CD4-positive, alpha-beta T cell treated with Interleukin-6 for 4 hours (primary cell): ENCODE results near the gene TPD52L1.
"Not testable (repeated sequence)": the region's sequence is repeated elsewhere in the genome, so short reads cannot be mapped to it uniquely, and the experiment has no call there.

Experiments used
- DNase-seq: peaks from one replicate; pipeline ENCODE4 v3.0.0-alpha.2; 2020; ENCODE audit warnings: mixed read lengths

Gene TPD52L1, protein sequence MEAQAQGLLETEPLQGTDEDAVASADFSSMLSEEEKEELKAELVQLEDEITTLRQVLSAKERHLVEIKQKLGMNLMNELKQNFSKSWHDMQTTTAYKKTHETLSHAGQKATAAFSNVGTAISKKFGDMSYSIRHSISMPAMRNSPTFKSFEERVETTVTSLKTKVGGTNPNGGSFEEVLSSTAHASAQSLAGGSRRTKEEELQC

DNA sequence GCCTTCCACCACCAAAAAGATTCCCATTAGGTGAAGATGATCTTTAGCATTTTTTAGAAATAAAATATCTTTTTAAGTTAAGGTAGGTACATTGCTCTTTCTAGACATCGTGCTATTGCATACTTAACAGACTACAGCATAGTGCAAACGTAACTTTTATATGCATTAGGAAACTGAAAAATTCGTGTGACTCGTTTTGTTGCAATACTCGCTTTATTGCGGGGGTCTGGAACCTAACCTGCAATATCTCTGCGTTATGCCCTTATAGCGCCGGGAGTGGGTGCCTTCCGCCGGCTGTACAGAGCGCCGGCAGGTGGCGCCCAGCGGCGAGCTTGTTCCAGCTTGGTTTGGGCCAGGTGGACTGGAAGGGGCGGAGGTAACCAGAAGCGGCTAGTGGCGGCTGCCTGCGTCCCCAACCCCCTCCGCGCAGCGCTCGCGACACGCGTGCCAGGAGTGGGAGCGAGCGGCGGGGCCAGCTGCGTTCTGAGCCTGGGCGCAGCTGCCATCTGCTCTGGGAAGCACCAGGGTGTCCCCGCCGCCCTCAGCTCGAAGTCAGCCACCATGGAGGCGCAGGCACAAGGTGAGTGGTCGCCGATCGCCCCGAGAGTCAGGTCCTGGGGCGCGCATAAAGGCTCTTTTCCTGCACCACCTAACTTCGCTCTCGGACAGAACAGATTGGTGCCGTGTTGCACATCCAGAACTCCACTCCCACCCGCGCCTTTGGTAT is at the start of gene TPD52L1:
TSS of gene TPD52L1 (plus strand) at position 383 of the 727 bp plus-strand sequence. CDS start at position 562, 179 bp downstream.
- peak; percentile 63 for DNase-seq

DNA sequence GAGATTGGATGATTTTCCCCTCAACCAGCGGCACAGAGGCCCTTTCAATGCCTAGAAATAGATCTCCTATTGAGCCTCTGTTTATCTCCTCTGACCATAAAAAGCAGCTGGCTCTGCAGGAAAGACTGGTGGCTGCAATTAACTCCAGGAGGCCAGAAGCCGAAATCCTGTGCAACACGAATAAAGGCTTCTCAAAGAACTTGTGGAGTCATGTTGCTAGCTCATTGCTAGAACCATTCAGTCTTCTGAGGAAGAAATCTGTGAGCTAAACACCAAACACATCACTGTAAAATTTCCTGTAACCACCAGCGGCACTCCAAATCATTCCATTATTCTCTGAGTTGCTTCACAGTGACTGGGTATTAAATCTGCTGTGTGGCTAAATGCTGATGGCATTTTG is 49.1 kb upstream of the TPD52L1 start:
- DNase-seq, result no peak

GRCh38 chr6:125107048-125107447 is 46.5 kb upstream of the TPD52L1 start:
- no peak for DNase-seq

DNA sequence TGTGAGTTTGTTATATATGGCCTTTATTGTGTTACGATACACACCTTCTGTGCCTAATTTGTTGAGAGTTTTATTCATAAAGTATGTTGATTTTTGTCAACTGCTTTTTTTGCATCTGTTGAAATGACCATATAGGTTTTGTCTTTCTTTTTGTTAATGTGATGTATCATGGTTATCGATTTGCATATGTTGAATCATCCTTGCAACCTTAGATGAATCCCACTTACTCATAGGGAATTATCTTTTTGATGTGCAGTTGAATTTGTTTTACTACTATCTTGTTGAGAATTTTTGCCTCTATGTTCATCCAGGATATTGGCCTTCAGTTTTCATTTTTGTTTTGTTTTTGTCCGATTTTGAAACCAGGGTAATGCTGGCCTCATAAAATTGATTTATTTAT is 45.7 kb upstream of the TPD52L1 start:
- DNase-seq, result no peak

GRCh38 chr6:125110056-125110455 is 43.5 kb upstream of the TPD52L1 start:
- no peak for DNase-seq

DNA sequence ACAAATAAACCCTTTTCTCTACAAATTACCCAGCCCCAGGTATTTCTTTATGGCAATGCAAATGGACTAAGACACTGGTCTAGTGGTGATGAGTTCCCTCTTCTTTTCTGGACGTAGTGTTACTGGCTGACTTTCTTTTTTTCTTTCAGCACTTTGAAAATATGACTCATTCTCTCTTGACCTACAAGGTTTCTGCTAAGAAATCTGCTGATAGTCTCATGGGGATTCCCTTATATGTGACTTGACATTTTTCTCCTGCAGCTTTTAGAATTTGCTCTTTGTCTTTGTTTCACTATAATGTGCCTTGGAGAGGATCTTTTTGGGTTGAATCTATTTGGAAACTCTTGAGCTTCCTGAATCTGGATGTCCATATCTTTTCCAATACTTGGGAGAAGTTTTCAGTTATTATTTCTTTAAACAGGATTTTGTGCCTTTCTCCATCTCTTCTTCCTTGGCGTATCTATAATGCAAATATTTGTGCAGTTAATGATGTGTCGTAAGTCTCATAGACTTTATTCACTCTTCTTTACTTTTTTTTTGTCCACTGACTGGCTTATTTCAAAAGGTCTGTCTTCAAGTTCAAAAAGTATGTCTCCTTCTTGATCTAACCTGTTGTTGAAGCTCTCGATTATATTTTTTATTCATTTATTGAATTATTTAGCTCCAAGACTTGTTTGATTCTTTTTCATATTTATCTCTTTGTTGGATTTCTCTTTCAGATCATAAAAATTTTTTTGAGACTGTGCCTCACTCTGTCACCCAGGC is 42.2 kb upstream of the TPD52L1 start:
- DNase-seq, result no peak

DNA sequence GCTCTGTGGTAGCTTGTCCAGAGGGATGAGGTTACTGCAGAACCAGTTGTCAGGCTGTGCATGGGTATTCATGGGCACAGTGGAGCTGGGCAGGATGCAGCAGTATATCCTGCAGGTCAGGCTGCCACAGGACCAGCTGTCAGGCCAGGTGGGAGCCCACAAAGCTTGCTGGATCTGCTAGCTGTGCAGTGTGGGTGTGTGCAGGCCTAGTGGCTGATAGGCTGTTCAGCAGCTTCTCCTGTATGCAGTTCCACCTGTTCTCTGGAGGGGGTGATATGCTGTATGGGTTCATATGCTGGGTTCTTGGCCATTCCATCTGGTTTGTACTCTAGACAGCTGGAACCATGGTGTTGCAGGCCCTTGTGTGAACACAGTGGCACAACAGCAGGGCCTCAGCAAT is 40.6 kb upstream of the TPD52L1 start:
- no peak for DNase-seq

DNA sequence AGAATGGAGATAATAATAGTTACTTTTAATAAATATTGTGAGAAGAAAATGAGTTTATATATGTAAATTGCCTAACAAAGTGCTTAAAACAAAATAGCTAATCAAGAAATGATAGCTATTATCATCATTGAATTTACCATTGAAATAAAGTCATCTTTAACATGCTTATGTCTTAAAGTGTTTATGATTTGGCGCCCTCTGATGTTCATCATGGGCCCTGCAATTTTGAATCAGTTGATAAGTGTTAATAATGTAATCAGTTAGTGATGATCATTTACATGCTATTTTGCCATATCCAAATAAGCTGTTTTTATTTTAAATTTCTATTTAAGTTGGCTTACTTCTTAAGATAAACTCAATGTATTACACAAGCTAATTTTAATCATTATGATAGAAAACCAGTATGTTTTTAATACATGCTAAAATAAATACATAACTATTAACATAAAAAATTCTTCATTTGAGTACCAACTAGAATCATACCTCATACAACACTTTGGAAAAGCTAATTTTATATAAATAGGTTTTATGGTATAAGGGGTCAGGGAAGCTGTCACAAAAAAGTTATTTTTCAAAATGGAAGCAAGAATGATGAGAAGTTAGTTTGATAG is 39.2 kb upstream of the TPD52L1 start:
- peak; percentile 50 for DNase-seq

DNA sequence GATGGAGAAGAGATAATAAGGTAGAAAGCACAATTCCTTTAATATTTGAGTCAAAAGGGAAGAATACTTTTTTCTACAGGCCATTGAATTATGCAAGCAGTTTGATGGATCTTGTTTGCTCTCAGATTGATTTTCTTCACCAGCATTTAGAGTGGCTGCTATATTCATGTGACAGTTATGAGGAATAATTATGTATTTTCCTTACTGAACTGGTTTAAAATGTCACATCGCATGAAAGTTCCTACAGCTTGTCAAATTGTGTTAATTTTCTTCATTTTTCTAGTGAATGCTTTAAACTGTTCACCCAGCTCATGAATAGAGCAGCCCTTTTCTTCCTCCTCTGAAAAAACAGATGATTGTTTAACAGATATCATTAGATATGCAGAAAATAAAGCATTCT is 37.4 kb upstream of the TPD52L1 start:
- DNase-seq, result no peak

- no peak for DNase-seq
Observed at GRCh38 chr6:125116710-125117109, 36.9 kb upstream of the TPD52L1 start.

DNA sequence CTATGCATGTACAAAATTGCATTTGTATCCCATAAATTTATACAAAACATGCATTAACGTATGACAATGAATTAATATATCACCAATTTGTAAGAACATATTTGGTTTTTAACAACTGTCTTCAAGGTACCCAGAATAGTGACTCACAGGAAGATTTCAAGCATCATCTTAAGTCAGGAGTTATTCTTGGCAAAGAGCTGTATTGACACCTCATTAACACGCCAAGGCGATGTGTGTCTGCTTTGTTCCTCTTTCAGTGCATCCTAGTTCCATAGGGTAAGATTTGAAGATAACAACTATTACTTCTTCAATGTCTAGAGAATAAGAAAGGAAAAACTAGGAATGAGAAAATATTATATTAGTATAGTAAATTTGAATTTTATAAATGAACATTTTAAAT is 35.8 kb upstream of the TPD52L1 start:
- DNase-seq, result no peak

- DNase-seq, result no peak
Observed at GRCh38 chr6:125120054-125120590, 33.5 kb upstream of the TPD52L1 start.

DNA sequence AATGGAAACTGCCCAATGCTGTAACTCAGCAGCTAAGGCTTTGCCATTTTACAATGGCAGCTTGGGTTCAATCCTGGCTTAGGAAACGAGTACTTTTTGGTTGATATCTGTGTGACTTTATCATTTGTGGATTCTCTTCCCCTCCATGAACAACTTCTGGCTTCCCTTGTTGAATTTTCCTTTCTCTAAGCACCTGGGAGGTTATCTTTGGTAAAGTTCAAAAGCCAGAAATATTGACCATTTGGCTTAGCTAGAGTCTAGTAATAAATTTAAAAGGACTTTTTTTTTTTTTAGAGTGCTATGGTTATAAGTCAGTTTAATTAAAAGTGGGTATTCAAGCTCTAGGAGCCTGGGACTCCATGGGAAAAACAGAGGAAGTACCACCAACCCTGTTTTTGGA is 31.7 kb upstream of the TPD52L1 start:
- DNase-seq, result no peak

GRCh38 chr6:125123051-125123450 is 30.5 kb upstream of the TPD52L1 start:
- no peak for DNase-seq

DNA sequence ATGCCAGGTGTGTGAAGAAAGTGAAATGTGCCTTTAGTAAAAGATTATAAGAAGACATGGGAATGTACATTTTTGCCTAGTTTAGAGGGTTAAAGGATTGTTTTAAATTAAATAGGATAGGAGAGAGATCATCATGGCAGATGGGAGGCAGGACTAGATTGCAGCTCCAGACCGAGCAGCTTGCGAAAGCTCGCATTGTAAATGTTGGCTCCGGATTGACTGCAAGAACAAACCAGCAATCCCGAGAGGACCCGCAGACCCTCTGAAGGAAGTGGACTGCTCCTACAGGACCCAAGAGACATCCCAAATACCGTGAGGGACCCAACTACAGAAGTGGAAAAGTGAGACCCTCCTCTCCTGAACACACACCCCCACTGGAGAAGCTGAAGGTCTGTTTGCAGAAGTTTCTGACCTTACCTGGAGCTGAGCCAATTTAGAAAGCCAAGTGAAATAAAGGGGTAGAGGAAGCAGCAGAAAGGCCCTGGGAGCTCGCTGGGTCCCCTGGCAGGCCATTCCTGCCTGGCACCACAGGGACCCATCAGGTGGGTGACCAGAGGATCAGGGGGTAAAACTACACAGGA is 30.0 kb upstream of the TPD52L1 start:
- DNase-seq, result no peak

GRCh38 chr6:125124049-125124669 is 29.4 kb upstream of the TPD52L1 start:
- no peak for DNase-seq

- DNase-seq, result not testable (repeated sequence)
Observed at GRCh38 chr6:125125856-125126255, 27.7 kb upstream of the TPD52L1 start.

DNA sequence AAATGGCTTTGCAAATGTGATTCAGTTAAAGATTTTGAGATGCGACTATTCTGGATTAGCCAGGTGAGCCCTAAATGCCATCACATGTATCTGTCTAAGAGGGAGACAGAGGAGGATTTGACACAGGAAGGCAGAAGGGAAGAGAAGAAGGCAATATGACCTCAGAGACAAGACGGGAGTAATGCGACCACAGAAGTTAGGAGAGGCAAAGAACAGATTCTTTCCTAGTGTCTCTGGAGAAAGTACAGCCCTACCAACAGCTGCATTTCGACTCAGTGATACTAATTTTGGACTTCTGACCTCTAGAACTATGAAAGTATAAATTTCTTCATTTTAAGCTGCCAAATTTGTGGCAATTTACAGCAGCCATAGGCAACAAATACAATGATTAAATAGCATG is 24.2 kb upstream of the TPD52L1 start:
- no peak for DNase-seq

DNA sequence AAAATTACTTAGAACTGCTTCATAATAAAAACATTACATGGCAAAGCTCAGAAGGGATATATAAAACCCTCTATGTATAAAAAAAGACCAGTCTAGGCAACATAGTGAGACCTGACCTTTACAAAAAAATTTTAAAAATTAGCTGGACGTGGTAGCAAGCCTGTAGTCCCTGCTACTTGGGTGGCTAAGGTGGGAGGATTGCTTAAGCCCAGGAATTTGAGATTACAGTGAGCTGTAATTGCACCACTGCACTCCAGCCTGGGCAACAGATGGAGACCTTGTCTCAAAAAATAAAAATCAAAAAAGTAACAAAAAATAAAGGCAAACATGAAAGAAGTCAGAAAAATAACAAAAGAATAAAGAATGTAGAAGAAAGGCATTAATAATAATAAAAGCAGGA is 21.5 kb upstream of the TPD52L1 start:
- no peak for DNase-seq

DNA sequence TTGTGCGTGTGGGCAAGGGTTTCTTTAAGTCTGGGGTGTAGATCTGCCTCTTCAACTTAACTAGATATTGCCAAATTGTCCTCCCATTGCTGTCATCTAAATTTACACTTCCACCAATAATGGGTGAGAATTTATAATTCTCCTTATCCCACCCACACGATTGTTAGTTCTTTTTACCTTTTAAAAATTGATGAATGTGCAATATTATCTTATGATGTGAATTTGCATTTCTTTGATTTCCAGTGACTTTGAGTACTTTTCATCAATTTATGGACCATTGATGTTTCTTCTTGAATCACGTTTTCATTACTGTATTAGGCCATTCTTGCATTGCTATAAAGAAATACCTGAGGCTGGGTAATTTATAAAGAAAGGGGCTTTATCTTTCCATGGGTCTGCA is 17.2 kb upstream of the TPD52L1 start:
- DNase-seq, result no peak

- no peak for DNase-seq
Observed at GRCh38 chr6:125138083-125138482, 15.5 kb upstream of the TPD52L1 start.

DNA sequence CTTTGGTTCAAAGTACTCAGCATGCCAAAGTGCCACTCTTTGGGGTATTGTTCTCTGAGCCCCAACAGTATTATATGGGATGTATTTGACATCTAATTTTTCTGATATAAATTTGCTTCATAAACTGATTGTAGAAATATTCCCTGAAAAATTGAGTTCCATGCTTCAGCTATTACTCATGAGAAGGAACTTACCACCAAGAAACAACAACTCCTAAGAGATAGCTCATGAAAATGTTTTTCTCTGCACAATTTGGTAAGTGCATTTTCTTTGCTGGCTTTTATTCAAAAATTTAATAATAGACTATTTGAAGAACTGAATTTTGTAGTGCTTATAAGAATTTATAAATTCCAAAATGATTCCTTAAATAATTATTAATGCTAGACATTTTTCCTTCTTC is 12.8 kb upstream of the TPD52L1 start:
- no peak for DNase-seq
